HG03354 (cell line): ENCODE results near the gene ATG16L2.
"Not testable (repeated sequence)": the region's sequence is repeated elsewhere in the genome, so short reads cannot be mapped to it uniquely, and the experiment has no call there.

Experiments
- ATAC-seq: cut with Tn5 transposase; IDR thresholded peaks from one replicate; pipeline ENCODE4 v1.9.1; 2021; ENCODE audit warnings: mild to moderate bottlenecking; ENCODE audit not compliant: unreplicated experiment, poor library complexity, severe bottlenecking

Gene ATG16L2

DNA sequence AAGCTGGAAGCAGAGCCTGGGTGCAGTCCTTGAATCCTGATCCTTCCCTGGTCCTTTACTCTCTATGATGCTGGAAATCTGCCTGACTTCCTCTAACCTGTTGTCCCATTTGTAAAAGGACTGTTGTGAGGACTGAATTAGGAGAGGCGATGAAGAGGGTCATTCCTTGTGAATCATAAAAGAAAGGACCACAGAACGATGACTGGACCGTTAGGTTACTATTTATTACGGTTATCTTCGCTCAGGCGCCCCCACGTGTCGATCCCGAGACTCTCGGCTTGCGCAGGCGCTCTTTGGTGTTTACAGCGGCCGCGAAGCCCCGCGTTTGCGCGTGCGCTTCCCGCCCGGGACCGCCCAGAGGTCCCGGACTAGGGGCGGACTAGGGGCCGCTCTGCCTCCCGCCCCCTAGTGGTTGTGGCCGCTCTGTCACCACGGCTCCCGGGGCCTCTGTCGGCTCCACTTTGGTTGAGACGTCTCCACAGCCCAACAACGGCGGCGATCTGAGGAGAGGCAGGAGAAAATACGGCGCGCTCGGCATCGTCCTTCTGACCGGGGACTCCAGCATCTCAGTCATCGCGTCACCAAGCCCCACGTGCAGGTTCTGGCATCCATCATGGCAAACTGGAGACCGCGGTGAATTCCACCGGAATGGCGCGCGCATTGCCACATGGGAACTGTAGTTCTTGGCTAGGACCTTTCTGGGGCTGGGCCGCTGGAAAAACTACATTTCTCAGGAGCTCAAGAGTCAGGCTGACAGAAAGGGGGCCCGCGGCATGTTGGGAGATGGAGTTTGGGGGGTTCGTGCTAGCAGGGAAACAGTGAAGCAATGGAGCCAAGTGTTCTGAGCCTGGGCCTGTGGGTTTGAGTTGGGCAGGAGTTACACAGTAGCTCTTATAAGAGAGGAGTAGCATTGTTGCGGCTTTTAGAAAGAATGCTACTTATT lies 20.5 kb upstream of the ATG16L2 start, which contains the start of gene STARD10:
Gene STARD10, minus strand, starts transcription at position 623 of the 943 bp plus-strand sequence. CDS start 12,866 bp downstream, outside the sequence.
- peak; percentile 94 for ATAC-seq

DNA sequence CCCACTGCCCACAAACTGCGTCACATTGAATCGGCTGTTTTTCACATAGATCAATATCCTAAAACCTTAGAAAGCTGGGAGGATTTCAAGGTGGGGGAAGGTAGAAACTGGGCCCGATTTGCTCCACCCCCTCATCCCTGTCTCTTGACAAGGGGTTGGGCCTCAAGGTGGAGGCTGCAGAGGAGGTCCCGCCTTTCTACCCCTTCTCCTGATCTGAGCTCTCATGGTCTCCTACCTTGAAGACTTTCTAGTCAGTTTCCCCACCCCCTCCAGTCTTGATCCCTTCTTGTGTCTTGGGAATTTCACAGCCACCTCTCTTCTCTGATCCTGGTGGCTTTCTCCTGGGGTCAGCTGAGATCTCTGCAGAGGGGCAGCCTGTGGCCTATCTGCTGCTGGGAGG lies 15.8 kb upstream of the ATG16L2 start:
- ATAC-seq: no peak

DNA sequence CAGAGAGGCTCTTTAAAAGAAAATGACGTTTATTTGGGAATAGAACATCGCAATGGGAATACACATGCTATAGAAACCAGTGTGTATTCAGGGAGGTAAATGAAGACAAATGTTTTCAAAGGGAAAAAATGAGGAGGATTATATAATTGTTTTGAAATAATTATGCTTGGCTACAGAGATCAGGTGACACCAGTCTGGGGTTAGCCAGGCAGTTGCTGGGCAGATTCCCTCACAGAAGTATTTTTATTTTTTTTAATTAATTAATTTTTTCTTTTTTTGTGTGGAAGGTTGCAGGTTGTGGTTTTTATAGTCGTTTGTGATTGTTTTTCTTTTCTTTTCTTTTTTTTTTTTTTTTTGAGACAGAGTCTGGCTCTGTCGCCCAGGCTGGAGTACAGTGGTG lies 14.8 kb upstream of the ATG16L2 start:
- ATAC-seq: no peak

GRCh38 chr11:72802822-72803221 lies 11.4 kb upstream of the ATG16L2 start:
- no peak for ATAC-seq

- ATAC-seq: no peak
Observed at GRCh38 chr11:72805216-72805615, 9.0 kb upstream of the ATG16L2 start.

DNA sequence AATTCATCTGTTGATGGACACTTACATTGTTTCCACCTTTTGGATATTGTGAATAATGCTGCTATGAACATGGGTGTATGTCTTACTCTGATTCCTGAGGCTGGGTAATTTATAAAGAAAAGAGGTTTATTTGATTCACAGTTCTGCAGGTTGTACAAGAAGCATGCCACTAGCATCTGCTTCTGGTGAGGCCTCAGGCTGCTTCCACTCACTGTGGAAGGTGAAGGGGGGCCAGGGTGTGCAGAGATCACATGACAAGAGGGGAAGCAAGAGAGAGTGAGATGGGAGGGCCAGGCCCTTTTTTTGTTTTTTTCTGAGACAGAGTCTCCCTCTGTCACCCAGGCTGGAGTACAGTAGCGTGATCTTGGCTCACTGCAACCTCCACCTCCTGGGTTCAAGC lies 7.8 kb upstream of the ATG16L2 start:
- not testable (repeated sequence) for ATAC-seq

- ATAC-seq: no peak
Observed at GRCh38 chr11:72807021-72807693, 7.1 kb upstream of the ATG16L2 start.

- no peak for ATAC-seq
Observed at GRCh38 chr11:72807792-72808191, 6.4 kb upstream of the ATG16L2 start.

- ATAC-seq: no peak
Observed at GRCh38 chr11:72808331-72808798, 5.8 kb upstream of the ATG16L2 start.

DNA sequence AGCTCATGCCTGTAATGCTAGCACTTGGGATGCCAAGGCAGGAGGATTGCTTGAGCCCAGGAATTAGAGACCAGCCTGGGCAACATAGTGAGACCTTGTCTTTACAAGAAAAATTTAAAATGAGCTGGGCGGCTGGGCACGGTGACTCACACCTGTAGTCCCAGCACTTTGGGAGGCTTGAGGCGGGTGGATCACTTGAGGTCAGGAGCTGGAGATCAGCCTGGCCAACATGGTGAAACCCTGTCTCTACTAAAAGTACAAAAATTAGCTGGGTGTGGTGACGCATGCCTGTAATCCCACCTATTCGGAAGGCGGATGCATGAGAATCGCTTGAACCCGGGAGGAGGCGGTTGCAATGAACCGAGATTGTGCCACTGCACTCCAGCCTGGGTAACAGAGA lies 2.5 kb upstream of the ATG16L2 start:
- not testable (repeated sequence) for ATAC-seq

DNA sequence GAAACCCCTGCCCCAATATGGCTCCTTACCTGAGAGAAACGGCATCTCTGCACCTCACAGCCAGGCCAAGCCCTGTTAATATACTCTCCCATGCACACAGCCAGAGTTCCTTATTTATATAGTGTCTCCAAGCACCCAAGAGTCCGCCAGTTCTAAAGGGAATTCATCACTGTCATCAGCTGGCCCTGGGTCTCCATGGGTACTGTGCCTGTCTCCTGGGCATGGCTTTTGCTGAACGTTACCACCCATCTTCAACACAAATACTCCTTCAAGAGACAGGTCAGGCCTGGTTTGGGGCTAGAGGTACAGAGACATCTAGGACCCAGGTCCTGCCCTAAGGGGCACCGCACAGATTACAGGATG lies 1.6 kb upstream of the ATG16L2 start:
- no peak for ATAC-seq

DNA sequence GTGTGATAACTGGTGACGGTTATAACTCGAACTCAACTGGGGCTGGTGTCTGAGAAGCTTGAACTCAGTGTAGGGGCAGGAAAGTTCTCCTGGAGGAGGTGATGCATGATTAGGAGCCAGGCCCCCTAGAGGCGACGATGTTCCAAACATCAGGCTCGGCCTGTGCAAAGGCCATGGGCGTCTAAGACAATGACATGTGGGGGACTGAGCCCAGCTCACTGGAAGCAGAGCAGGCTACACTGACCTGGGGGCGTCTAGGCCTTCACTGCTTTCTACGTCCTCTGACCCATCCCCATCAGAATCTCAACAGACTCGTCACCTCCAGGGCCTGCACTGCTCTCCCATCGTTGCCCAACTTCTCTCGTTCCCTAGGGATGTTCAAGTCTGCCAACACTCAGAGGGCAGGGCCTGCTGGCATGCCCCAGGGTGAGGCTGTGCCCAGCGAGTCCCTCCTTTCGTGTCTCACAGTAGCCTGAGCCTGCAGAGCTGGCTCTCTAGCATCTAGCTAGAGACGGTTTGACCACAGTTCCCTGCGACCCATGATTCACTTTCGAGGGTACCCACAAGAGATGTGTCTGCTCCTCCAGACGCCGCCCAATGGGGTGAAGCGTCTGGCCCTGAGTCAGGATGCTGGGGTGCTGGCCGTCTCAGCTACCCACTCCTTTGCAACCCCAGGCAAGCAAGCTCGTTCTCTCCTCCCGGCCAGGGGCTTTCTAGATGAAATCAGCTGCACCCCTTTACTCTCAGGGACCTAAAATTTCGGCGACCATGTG lies 1.1 kb upstream of the ATG16L2 start:
- ATAC-seq: peak; percentile 39

GRCh38 chr11:72813740-72814285 lies 398 bp upstream of the ATG16L2 start:
- ATAC-seq: peak; percentile 60

GRCh38 chr11:72815110-72815618 lies 953 bp downstream of the ATG16L2 start:
- peak; percentile 1 for ATAC-seq

- ATAC-seq: no peak
Observed at GRCh38 chr11:72816404-72816990, 2.3 kb downstream of the ATG16L2 start.

- ATAC-seq: no peak
Observed at GRCh38 chr11:72817966-72818365, 3.8 kb downstream of the ATG16L2 start.

DNA sequence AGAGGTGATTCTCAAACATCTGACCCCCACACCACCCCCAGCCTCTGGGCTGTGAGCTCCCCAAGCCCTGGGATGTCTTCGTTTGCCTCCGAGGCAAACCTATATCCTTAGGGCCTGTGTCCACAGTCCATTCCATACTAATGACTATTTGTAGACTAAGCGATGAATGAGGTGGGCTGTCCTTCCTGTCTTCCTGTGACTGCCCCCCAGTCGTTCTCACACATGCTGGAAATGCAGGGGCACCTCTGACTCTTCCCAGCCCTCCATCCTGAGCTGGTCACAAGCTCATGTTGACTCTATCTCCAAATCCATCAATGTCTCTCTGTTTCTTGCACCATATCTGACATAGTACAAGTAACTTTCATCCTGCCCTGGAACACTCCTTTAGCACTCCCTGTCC lies 4.8 kb downstream of the ATG16L2 start:
- ATAC-seq: no peak

DNA sequence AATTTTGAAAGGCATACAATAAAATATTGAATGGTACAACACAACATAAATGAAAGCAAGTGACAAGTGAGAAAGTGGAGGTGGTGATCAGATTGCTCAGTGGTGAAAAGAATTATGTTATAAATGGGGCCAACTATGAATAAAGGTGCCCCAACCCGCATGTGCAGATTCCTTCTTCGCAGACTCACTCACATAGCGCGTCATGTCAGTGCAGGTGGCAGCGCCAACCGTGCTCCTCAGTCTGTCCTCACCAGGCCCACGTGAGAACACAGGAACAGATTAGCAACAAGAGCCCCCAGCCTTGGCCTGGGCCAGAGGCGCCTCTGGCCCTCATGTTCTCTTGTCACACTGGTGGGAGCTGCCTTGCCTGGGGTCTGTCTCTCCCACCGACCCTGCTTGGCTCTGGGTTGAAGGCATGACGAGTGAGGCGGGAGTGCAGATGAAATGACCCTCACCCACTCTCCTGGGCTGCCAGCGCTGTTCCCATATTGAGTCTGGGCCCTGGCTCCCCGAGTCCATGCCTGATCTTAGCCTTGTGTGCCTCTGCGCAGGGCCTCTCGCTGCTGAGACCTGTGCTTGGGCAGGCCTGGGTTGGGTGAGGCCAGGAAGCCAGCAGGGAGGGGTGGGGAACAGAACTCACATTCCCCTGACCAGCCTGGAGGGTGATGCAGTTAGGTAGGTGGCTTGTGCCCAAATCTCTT lies 6.4 kb downstream of the ATG16L2 start:
- ATAC-seq: no peak
